Mucosa of rectum (tissue), 2 donors: ENCODE data around the gene TESK2.

ENCODE experiments used
- H3K27ac ChIP-seq, 2 donors: one replicate each; pipeline ENCODE4 v1.7.0; 2013; ENCODE audit warnings: inconsistent platforms in 2 of 2, low read depth in 2 of 2, low read length in 2 of 2
- H3K27me3 ChIP-seq, 2 donors: one replicate each; pipeline ENCODE4 v1.7.0; 2013; ENCODE audit warnings: low read length in 2 of 2; ENCODE audit not compliant: control insufficient read depth in 2 of 2, insufficient read depth in 2 of 2
- H3K36me3 ChIP-seq, 2 donors: one replicate each; pipeline ENCODE4 v1.7.0; 2013; ENCODE audit warnings: low read length in 2 of 2; ENCODE audit not compliant: control insufficient read depth in 2 of 2, insufficient read depth in 2 of 2
- H3K4me1 ChIP-seq, 2 donors: one replicate each; pipeline ENCODE4 v1.7.0; 2013; ENCODE audit warnings: low read length in 2 of 2, mild to moderate bottlenecking in 1 of 2; ENCODE audit not compliant: control insufficient read depth in 2 of 2, insufficient read depth in 2 of 2
- H3K4me3 ChIP-seq, 2 donors: one replicate each; pipeline ENCODE4 v1.7.0; 2013; ENCODE audit warnings: low read length in 2 of 2
- H3K9ac ChIP-seq, 2 donors: one replicate each; pipeline ENCODE4 v1.7.0; 2013; ENCODE audit warnings: low read length in 2 of 2, low read depth in 1 of 2, mild to moderate bottlenecking in 1 of 2
- H3K9me3 ChIP-seq, 2 donors: one replicate each; pipeline ENCODE4 v1.7.0; 2013; ENCODE audit warnings: low read length in 2 of 2; ENCODE audit not compliant: control insufficient read depth in 2 of 2
- donor health status: healthy.
- donor health status: Normal muscosa, but diverticular disease.

The TESK2 gene

GRCh38 chr1:45381243-45381642 lies 109.7 kb downstream of the TESK2 start:
- Histone ChIP-seq H3K9me3 (no peaks in the 10 kb centered on the region), H3K4me3 (no peak overlapping the region), H3K27me3 (no peaks in the 10 kb centered on the region), H3K27ac (no peak overlapping the region), H3K4me1 (no peaks in the 10 kb centered on the region), H3K36me3 (no peaks in the 10 kb centered on the region), H3K9ac (no peak overlapping the region)

DNA sequence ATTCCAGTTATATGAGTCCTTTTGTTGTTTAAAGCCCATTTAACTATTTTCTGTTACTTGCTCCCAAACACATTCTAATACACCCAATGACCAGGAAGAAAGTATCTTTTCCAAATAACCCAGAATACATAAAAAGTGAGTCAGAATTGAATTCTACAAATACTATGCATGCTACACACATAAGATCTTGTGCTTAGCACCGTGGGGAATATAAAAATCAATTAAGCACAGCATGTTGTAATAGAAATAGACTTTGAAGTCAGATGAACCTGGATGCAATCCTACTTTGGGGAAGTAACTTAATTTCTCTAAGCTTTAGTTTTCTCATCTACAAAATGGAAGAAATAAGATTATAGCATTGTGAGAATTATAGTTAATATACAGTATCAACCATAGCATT lies 110.2 kb downstream of the TESK2 start:
- Histone ChIP-seq H3K36me3 (no peaks in the 10 kb centered on the region), H3K9ac (no peak overlapping the region), H3K4me1 (no peaks in the 10 kb centered on the region), H3K9me3 (no peaks in the 10 kb centered on the region), H3K27me3 (no peaks in the 10 kb centered on the region), H3K27ac (no peak overlapping the region), H3K4me3 (no peak overlapping the region)

GRCh38 chr1:45380125-45380524 lies 110.8 kb downstream of the TESK2 start:
- Histone ChIP-seq H3K27me3 (no peaks in the 10 kb centered on the region), H3K36me3 (no peaks in the 10 kb centered on the region), H3K4me1 (no peaks in the 10 kb centered on the region), H3K4me3 (no peak overlapping the region), H3K27ac (no peak overlapping the region), H3K9ac (no peak overlapping the region), H3K9me3 (no peaks in the 10 kb centered on the region)

- no peaks in the 10 kb centered on the region for H3K36me3 ChIP-seq
- no peak overlapping the region for H3K4me3 ChIP-seq
- no peak overlapping the region for H3K9ac ChIP-seq
- H3K27ac ChIP-seq, result no peak overlapping the region
- H3K9me3 ChIP-seq, result no peaks in the 10 kb centered on the region
- no peaks in the 10 kb centered on the region for H3K27me3 ChIP-seq
- H3K4me1 ChIP-seq, result no peaks in the 10 kb centered on the region
Measured at GRCh38 chr1:45379524-45379923, 111.4 kb downstream of the TESK2 start.

GRCh38 chr1:45378184-45378583 lies 112.8 kb downstream of the TESK2 start:
- Histone ChIP-seq H3K4me3 (no peak overlapping the region), H3K27me3 (no peaks in the 10 kb centered on the region), H3K9ac (no peak overlapping the region), H3K36me3 (no peaks in the 10 kb centered on the region), H3K4me1 (no peaks in the 10 kb centered on the region), H3K27ac (no peak overlapping the region), H3K9me3 (no peaks in the 10 kb centered on the region)

DNA sequence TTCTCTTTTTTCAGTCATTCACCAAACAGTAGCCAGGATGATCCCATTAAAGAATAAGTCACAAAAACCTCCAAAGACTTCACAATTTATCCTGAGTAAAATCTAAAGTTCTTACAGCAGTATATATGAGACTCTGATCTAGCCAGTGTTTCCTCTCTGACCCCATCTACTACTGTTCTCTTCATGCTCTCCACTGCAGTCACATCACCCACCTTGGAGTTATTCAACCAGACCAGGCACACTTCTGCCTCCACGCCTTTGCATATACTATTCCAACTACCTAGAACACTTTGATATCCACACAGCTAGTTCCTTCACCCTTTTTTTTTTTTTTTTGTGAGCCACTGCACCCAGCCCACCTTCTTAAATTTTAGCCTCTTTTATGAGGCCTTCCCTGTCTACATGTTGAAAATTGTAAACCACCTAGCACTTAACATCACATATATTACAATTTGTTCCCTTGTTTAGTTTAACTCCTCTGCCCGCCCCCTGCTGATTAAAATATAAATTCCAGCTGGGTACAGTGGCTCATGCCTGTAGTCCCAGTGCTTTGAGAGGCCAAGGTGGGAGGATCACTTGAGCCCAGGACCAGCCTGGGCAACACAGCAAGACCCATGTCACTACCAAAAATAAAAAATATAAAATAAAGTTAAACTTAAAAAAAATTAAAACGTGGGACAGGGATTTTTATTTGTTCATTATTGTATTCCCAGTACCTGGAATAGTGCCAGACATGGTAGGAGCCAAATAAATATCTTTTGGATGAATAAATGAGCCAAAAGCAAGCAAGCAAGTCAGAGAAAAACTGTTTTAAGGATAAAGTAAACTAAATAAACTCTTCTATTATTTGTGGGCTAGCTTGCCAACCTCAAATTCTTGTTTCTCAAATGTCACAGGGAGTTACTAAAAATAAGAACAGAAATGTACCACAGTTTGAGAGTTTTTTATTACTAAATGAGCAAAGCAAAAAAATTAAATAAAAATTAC lies 115.6 kb downstream of the TESK2 start:
- no peak overlapping the region for H3K27ac ChIP-seq

DNA sequence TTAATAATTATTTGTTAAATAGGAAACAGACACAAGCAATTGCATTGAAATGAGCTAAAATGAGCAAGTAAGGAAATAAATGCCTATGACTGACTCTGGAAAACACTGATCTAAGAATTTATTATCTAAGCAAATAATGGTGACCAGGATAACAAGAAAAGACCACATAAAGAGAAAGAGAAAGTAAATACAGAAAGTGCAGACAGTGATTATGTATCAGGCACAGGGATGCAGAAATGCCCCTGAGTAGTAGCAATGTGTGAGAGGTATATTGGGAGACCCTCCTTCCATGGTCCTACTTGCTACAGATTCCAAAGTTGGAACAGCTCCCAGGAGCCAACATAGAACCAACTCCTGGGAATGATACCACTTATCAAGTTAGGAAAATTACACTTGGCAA lies 117.4 kb downstream of the TESK2 start:
- no peak overlapping the region for H3K4me3 ChIP-seq
- no peak overlapping the region for H3K9ac ChIP-seq
- no peaks in the 10 kb centered on the region for H3K9me3 ChIP-seq
- H3K36me3 ChIP-seq, result no peaks in the 10 kb centered on the region
- no peaks in the 10 kb centered on the region for H3K27me3 ChIP-seq
- no peak overlapping the region for H3K27ac ChIP-seq
- H3K4me1 ChIP-seq, result no peaks in the 10 kb centered on the region

More for the DNA sequence above, 115.6 kb downstream of the TESK2 start:
- no peaks in the 10 kb centered on the region for H3K36me3 ChIP-seq
- no peaks in the 10 kb centered on the region for H3K4me1 ChIP-seq
- H3K9ac ChIP-seq, result no peak overlapping the region
- no peak overlapping the region for H3K4me3 ChIP-seq
- H3K9me3 ChIP-seq, result no peaks in the 10 kb centered on the region
- no peaks in the 10 kb centered on the region for H3K27me3 ChIP-seq

DNA sequence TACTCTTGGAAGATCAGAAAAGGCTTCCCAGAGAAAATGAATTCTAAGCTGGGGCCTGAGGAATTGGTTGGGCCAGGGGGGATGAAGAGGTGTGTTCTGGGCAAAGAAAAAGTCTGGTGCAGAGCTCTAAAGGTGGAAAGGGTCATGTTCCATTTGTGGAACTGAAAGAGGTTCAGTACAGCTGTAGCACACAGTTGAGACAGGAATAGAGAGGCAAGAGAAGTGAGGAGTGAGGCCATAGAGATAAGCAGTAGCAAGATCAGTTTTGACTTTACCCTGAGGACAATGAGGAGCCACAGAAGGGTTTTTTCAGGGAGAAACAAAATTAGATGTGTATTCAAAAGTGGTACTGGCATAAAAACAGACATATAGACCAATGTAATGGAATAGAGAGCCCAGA lies 120.4 kb downstream of the TESK2 start:
- no peaks in the 10 kb centered on the region for H3K36me3 ChIP-seq
- H3K4me1 ChIP-seq, result no peaks in the 10 kb centered on the region
- H3K27ac ChIP-seq, result no peak overlapping the region
- no peak overlapping the region for H3K9ac ChIP-seq
- no peak overlapping the region for H3K4me3 ChIP-seq
- no peaks in the 10 kb centered on the region for H3K9me3 ChIP-seq
- no peaks in the 10 kb centered on the region for H3K27me3 ChIP-seq

DNA sequence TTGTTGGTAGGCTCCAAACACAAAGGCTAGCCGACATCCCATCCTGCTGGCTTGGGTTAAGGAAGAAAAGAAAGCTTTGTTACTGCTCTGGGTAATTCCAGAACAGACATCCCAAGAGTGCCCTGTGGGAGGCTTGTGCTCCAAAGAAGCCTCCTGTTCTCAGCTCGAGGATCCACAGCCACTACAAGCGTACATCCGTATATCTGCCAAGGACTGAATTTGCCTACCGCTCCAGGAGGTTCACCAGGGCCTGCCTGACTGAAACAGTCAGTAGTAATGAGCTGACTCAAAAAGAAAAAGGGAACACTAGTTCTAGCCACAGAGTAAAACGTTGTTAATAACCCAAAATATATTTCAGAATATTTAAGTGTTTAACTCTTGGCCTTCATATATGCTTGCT lies 125.9 kb downstream of the TESK2 start:
- no peak overlapping the region for H3K27ac ChIP-seq
- H3K4me3 ChIP-seq, result no peak overlapping the region
- no peaks in the 10 kb centered on the region for H3K27me3 ChIP-seq
- no peak overlapping the region for H3K9ac ChIP-seq
- H3K36me3 ChIP-seq, result no peaks in the 10 kb centered on the region
- H3K4me1 ChIP-seq, result peaks cover 5 to 11% of the 10 kb centered on the region in 2 donors
- H3K9me3 ChIP-seq, result no peaks in the 10 kb centered on the region

GRCh38 chr1:45364294-45364693 lies 126.7 kb downstream of the TESK2 start:
- no peaks in the 10 kb centered on the region for H3K9me3 ChIP-seq
- no peaks in the 10 kb centered on the region for H3K27me3 ChIP-seq
- peaks cover 7 to 12% of the 10 kb centered on the region in 2 donors for H3K4me1 ChIP-seq
- H3K9ac ChIP-seq, result no peak overlapping the region
- no peaks in the 10 kb centered on the region for H3K36me3 ChIP-seq
- H3K4me3 ChIP-seq, result no peak overlapping the region
- H3K27ac ChIP-seq, result no peak overlapping the region
